Fibroblast of mammary gland (primary cell): ENCODE data around the gene QKI.

Experiments
- DNase-seq: peaks from one replicate; pipeline ENCODE4 v3.0.0-alpha.2; 2010; ENCODE audit warnings: low read depth
- H3K4me3 ChIP-seq: 2 replicates; pipeline ENCODE4 v1.5.1; 2011; ENCODE audit warnings: low read depth, mild to moderate bottlenecking, low read length, moderate library complexity; ENCODE audit not compliant: control insufficient read depth
- CTCF ChIP-seq: conservative IDR thresholded peaks from 2 replicates; pipeline ENCODE4 v1.5.1; 2011; ENCODE audit warnings: low read depth, low read length, inconsistent platforms; ENCODE audit not compliant: control insufficient read depth, insufficient read depth

The QKI gene

GRCh38 chr6:163563318-163563717 lies 148.8 kb downstream of the QKI start:
- no peak for TF ChIP-seq CTCF
- no peak for DNase-seq
- no peak overlapping the region for H3K4me3 ChIP-seq

- TF ChIP-seq CTCF = no peak
- DNase-seq = no peak
- no peak overlapping the region for H3K4me3 ChIP-seq
Observed at GRCh38 chr6:163564534-163564933, 150.0 kb downstream of the QKI start.

GRCh38 chr6:163565140-163565539 lies 150.6 kb downstream of the QKI start:
- TF ChIP-seq CTCF = no peak
- DNase-seq = no peak

GRCh38 chr6:163566056-163566455 lies 151.5 kb downstream of the QKI start:
- TF ChIP-seq CTCF = no peak
- DNase-seq = no peak
- no peak overlapping the region for H3K4me3 ChIP-seq

More at GRCh38 chr6:163565140-163565539, 150.6 kb downstream of the QKI start:
- no peak overlapping the region for H3K4me3 ChIP-seq

GRCh38 chr6:163568275-163568674 lies 153.8 kb downstream of the QKI start:
- no peak overlapping the region for H3K4me3 ChIP-seq
- no peak for DNase-seq
- TF ChIP-seq CTCF = no peak

GRCh38 chr6:163570579-163571231 lies 156.2 kb downstream of the QKI start:
- H3K4me3 ChIP-seq = no peak overlapping the region
- no peak for TF ChIP-seq CTCF
- no peak for DNase-seq

GRCh38 chr6:163571730-163572129 lies 157.2 kb downstream of the QKI start:
- no peak for DNase-seq
- no peak for TF ChIP-seq CTCF
- H3K4me3 ChIP-seq = no peak overlapping the region
